Ecto neural progenitor cell (in vitro differentiated cells): ENCODE measurements around the gene SNHG17.
"Not testable (repeated sequence)": the region's sequence is repeated elsewhere in the genome, so short reads cannot be mapped to it uniquely, and the experiment has no call there.

Source experiments
- DNase-seq: peaks from one replicate; pipeline ENCODE4 v3.0.0-alpha.2; 2018; ENCODE audit warnings: low spot score

SNHG17 gene

DNA sequence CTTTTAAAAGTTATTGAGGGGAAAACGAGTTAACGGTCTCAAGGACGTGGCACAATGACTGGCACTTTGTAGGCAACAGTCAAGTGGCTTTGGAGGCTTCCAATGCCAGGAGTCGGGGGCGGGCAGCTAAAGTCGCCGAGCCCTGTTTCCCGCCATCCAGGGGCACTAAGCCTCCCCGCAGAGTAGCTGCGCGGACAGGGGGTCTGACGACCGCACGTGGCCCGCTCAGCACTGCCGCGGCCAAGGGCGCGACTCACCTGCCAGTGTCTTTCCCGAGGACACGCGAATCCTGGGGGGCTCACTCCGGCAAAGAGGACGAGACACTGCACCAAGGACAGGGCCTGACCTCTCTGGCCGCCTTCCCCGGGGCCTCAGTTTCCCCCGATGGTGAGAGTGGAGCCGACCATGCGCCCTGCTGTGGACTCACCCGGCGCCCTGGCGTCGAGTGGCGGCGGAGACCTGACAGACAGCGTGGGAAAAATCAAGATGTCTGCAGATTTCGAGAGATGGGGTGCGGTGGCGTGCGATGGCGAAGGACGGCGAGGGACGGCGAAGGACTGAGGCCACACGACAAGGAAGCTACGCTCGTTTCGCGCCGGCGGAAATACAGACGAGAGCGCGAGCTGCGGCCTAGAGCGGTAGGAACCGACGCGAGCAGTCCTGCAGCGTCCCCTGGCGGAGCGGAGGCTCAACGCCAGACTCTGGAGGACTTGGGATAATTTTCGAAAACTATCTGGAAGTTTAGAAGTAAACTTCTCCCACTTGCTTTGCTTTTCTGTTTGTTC is at the start of gene SNHG17:
TSS of gene SNHG17 (minus strand) at position 559 of the 785 bp plus-strand sequence.
- peak; percentile 92 for DNase-seq

DNA sequence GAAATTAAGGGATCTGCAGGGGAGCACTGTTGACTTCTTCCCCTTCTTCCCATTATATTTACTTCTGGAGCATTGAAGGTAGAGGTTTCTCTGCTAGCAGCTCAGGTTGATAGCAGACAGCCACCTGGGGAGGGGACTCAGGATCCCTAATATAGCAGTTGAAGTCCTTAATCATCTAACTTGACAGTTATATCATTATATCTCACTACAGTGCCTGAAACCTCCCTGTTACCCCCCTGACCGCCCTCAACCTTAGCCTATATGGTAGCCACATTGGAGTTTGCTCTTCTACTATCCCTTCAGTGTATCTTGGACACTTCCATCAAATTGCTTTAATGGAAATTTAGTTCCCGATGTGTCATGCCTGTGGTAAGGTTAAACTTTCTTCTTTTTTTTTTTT is 44.5 kb upstream of the SNHG17 start:
- no peak for DNase-seq

DNA sequence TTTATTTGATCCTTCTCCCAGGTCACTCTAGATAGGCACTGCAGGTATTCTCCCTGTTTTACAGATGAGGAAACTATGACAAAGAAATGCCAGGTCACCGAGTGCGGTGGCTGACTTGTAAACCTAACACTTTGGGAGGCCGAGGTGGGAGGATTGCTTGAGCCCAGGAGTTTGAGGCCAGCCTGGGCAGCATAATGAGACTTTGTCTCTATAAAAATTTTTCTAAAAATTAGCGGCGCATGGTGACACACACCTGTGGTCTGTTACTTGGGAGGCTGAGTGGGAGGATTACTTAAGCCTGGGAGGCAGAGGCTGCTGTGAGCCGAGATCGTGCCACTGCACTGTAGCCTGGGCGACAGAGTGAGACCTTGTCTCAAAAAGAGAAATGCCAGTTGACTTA is 42.6 kb upstream of the SNHG17 start:
- no peak for DNase-seq

DNA sequence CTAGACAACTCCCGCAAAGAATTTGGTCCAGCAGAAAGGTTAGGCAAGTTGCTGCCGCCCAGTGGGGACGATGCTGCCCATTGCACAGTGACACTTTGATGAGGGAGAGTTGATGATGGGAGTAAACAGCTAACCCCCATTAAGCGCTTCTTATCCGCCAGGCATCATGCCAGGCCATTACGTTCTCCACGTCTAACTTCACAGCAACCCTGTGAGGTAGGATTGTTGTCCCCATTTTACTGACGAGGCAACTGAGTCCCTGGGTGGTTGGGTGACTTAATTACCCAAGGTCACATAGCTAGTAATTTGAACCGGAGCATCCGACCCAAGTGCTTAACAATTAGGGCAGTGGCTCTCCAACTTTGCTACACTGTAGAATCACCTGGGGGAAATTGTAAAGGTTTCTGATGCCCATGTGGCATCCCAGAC is 38.3 kb upstream of the SNHG17 start:
- no peak for DNase-seq

DNA sequence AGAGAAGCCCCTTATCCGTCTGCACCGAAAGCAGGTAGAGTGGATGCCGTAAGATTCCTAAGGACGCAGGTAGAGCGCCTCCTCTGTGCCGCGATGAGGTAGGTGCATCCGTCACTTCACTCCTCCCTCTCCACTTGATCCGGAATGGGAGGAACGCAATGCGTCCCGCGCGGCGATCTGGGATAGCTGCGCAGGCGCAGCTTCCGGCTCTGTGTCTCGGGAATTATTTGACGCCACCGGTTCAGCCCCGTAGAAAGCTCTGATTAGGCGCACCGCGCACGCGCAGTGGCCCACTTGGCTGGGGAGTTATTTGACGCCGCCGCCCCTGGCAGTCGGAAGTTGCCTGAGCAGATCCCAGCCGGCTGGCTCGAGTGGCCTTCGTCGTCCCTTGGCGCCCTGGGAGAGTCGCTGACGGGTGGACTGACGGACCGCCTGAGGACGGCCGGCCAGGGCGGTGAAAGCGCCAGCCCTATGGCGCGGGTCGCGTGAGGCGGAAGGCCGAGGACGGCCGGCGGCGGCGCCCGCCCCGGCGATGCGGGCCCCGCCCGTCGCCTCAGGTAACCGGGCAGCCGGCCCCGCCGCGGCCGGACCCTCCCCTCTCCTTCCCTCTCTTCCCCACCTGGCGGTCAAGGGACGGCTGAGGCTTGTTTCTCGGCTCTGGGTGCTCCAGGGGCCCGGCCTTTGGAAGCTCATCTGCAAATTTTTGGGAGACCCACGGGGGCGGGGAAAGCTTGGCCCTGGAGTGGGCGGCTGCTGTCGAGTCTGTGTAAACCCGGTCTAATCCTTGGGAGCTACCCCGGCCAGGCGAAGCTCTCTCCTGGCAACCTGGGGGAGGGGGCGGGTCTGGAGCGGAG is 37.6 kb upstream of the SNHG17 start, which contains the start of gene RALGAPB:
TSS of gene RALGAPB (plus strand) at position 331 of the 854 bp plus-strand sequence. CDS start 15,590 bp downstream, outside the sequence.
- DNase-seq: peak; percentile 100

DNA sequence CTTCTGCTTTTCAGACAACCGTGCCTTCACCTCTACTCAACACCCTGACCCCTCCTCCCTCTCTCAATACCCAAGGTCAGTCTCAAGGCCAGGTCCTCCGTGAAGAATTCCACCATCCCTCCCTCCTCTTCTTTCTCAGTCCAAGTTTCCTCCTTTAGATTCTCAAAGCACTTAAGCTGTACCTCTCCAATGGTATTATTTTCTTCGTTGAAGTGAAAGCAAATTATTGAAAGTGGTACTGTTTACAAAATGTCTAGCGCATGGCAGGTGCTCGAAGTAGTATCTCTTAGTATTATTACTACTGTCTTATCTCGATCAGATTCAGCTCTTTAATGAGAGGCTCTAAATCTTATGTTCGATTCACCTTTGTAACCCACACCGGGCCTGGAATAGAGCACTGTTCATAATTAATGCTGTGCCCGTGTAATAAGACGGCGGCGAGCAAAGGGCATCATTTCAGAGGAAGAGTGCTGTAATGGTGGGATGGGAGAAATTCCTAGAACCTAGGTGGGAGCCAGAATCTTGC is 36.9 kb upstream of the SNHG17 start:
- DNase-seq: no peak

DNA sequence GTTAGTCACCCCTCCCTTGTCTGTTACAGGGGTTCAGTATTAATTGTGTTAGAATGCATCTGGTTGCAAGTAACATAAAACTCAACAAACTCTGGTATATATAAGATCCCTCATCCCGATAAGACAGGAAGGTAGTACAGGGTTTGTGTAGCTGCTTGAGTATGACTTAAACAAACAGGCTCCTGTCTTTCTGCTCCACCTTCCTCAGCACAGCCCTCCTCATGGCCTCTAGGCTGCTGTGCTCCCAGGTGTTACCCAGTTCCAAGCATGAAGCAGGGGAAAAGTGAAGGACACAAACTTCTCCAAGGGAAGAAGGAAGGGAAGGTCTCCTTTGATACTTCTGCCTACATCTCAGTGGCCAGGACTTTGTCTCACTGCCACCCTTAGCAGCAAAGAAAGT is 36.1 kb upstream of the SNHG17 start:
- no peak for DNase-seq

DNA sequence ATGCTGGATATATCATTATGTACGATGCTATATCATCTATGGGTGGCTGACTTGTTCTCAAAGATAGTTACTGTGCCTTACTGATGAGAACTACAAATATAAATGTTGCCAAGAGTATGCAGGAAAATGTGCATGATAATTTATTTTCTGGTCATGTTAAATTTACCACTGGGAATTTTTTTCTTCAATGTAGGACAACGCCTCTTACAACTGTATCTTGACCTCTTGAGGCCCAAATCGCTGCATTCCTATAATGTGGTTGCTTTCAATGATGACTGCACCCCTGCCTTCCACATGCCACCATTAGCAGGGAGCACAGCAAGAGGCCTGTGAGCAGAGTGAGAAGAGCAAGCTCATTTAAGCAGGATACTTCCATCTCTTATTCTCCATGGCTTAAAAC is 31.9 kb upstream of the SNHG17 start:
- DNase-seq: no peak

DNA sequence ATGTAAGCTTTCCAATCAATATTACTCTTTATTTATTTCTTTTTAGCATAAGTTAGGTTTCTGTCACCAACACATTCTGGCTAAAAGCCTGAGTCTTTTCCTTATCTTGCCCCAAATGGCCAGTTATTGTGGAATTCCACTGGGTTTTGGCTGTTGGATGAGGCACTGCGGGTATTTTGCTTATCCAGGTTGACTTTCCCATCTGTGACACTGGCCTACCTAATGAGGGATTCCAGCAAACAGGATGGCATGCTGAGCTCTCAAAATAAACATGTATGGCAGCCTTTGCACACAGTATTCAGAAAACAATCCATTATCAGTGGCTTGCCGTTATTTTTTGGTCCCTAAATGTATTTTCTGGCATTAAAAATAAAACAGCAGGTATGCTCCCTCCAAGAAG is 31.0 kb upstream of the SNHG17 start:
- no peak for DNase-seq

DNA sequence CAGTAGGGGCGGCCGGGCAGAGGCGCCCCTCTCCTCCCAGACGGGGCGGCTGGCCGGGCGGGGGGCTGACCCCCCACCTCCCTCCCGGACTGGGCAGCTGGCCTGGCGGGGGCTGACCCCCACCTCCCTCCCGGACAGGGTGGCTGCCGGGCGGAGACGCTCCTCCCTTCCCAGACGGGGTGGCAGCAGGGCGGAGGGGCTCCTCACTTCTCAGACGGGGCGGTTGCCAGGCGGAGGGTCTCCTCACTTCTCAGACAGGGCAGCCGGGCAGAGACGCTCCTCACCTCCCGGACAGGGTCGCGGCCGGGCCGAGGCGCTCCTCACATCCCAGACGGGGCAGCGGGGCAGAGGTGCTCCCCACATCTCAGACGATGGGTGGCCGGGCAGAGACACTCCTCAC is 26.4 kb upstream of the SNHG17 start:
- DNase-seq: not testable (repeated sequence)

DNA sequence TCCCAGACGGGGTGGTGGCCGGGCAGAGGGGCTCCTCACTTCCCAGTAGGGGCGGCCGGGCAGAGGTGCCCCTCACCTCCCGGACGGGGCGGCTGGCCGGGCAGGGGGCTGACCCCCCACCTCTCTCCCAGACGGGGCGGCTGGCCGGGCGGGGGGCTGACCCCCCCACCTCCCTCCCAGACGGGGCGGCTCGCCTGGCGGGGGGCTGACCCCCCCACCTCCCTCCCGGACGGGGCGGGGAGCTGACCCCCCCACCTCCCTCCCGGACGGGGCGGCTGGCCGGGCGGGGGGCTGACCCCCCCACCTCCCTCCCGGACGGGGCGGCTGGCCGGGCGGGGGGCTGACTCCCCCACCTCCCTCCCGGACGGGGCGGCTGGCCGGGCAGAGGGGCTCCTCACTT is 26.0 kb upstream of the SNHG17 start:
- not testable (repeated sequence) for DNase-seq

DNA sequence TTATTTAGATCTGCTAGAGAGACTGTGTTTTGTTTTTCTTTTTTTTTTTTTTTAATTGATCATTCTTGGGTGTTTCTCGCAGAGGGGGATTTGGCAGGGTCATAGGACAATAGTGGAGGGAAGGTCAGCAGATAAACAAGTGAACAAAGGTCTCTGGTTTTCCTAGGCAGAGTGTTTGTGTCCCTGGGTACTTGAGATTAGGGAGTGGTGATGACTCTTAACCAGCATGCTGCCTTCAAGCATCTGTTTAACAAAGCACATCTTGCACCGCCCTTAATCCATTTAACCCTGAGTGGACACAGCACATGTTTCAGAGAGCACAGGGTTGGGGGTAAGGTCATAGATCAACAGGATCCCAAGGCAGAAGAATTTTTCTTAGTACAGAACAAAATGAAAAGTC is 25.5 kb upstream of the SNHG17 start:
- DNase-seq: not testable (repeated sequence)

DNA sequence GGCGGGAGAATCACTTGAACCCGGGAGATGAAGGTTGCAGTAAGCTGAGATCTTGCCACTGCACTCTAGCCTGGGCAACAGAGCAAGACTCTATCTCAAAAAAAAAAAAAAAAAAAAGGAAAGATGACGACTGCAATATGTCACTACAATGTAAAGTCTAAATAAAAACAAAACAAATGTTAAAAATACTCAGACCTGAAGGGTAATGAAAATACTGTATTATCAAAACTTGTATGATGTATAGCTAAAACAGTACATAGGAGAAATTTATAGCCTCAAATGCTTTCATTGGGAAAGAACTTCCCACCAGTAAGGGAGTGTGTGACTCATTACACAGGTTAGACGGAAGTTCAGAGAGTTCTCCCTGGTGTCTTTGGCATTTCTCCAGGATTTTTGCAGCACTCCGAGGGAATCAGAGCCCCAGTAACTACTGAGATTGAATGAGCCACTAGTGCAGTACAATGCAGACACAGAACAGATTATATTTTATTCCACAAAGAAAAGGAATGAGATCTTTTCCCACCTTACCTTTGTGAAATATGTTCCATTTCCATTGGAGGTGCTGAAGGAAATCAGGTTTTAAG is 25.0 kb upstream of the SNHG17 start:
- no peak for DNase-seq

DNA sequence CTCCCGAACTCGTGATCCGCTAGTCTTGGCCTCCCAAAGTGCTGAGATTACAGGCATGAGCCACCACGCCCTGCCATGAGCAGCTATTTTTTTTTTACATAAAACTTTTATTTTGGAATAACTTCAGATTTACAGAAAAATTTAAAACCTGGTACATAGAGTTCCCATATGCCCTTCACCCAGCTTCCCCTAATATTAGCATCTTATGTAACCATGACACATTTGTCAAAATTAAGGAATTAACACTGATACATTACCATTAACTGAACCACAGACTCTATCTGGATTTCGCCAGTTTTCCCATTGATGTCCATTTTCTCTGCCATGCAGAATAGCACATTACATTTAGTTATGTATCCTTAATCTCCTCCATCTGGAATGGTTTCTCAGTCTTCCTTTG is 23.2 kb upstream of the SNHG17 start:
- DNase-seq: peak; percentile 7

DNA sequence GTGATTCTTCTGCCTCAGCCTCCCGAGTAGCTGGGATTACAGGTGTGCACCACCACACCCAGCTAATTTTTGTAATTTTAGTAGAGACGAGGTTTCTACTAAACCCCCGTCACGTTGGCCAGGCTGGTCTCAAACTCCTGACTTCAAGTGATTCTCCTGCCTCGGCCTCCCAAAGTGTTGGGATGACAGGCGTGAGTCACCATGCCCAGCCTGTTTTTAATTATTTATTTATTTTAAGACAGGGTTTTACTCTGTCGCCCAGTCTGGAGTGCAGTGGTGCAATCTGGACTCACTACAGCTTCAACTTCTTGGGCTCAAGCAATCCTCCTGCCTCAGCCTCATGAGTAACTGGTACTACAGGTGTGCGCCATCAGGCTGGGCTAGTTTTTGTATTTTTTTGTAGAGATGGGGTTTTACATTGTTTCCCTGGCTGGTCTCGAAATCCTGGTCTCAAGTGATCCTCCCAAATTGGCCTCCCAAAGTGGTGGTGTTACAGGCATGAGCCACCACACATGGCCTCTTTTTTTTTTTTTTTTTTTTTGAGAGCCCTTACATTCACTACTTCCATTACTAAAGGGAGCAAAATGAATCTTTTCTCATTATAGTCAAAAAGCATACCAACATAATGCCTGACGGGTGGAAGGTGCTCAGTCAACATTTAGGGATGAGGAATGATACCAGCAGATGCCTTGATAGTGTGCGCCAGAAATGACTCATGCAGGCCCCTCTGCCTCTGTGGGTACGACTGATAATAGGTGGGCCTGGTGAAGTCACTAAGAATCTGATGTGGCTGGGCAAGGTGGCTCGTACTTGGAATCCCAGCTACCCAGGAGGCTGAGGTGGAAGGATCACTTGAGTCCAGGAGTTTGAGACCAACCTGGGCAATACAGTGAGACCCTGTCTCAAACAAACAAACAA is 19.7 kb upstream of the SNHG17 start:
- DNase-seq: no peak

DNA sequence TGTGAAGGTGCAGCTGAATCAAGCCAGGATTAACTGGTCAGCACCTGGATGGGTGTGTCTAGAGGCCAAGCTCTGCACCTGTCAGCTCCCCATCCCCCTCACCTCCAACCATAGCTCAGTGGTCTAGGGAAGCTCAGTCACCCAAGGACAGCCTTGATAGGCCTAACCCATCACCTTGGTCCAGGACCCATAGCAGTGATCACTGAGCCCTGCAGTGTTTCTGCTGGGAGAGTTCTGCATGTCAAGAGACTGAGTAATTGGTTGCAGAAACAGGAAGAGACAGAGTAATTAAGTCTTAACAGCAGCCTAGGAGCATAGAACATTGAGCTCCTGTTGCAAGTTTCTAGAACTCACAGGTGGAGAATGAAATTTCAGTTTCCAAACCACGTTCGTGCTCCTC is 18.8 kb upstream of the SNHG17 start:
- DNase-seq: no peak

DNA sequence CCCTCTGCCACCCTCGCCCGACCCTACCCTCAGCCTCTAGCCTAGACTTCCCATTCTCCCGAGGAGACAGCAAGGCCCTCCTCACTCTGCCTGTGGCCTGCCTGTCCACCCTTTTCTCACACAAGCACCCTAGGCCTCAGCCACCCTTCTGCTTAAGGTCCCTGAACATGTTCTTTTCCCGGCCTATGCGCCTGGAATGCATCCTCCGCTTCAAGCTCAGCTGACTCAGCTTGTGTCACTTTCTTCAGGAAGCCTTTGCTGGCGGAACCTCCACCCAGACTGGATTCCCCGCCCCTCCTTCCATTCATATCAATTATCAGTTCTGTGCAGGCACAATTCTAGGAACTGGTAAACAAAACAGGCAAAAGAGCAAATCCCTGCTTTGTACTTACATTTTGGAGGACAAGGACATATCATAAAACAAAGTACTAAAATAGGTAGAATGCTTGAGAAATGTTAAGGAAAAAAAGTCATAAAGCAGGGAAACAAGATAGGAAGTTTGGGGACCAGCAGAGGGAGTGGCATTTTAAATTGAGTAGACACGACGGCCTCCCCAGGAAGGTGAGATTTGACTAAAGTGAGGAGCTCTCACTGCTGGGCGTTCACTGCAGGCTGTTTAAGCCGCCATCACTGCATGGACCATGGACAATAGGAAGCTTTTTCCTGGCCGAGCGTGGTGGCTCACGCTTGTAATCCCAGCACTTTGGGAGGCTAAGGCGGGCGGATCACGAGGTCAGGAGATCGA is 17.9 kb upstream of the SNHG17 start:
- DNase-seq: no peak

DNA sequence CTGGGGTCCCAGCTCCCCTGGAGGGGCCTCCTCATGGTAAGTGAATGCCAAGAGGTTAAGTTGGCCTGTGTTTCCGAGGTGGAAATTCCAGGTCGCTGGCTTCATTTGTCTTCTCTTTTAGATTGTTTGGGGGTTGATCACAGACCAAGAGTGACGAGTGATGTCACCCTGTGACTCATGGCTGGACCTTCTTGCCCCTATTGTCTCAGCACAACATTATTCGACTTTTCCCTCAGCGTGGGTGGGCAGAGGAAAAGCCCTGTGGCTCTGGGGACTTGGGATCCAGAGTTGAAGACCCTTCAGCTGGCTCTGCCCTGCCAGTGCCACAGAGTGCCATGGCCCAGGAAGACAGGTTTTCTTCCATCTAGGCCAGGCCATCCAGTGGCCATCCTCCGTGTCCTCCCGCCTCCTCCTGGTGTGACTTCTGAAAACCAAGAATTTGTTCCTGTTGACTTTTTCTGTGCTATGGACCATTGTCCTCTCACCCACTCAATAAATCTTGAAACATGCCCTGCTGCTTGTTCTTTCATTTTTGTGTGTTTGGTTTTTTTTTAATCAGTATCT is 15.4 kb upstream of the SNHG17 start:
- DNase-seq: no peak

DNA sequence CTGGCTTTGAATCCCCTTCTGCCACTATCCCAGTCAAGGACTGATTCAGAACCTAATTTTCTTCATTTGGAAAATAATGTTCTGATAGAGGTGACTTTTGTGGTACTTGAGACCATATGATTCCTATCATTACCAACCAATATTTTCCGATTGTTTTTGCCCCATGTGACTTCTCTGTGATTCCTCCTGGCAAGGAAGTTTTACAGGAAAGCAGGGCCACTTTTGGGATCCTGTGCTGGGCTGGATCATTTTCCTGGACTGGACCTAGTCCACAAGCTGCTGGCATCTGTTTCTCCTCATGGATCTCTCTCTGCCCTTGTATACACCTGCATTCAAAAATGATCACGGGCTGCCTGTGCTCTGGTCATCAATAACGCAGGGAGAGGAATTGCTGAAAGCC is 13.9 kb upstream of the SNHG17 start:
- DNase-seq: no peak

DNA sequence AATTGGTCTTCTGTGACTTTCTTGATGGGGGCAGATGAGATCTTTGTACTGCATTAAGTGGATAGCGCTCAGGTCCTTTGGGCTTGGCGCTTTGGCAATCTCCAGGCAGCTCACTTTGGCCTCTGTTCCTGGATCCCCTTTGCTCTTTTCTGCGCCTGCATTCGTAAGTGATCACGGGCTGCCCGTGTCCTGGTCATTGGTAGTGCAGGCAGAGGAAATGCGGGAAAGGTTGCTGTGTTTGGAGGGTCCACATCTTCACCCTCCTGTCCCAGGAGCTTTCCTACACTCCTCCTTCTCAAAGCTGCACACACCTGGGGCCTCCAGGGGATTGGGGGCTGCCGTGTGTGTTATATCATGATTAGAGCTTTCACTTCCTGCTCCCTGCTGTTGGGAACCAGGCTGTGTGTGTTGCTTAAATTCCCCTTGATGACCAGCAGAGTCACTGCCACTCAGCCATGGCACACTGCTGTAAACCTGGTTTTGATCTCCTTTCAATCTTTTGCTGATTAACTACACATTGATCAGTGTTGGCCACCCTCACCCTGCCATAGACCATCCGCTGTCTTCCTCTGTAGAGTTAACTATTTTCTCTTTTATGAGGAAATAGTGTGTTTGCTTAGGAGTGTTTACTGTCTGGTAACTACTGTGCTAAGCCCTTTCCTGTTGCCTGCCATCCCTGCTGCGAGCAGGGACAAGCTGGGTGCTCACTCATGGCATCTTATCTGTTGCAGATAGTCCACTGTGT is 13.0 kb upstream of the SNHG17 start:
- DNase-seq: no peak
